HG02840 (cell line): ENCODE results near the gene COL8A1.
"Not testable (repeated sequence)": the region's sequence is repeated elsewhere in the genome, so short reads cannot be mapped to it uniquely, and the experiment has no call there.

Source experiments
- ATAC-seq: cut with Tn5 transposase; IDR thresholded peaks from one replicate; pipeline ENCODE4 v1.9.1; 2021; ENCODE audit warnings: mild to moderate bottlenecking, moderate library complexity, moderate number of reproducible peaks; ENCODE audit not compliant: unreplicated experiment, low FRiP score

Gene COL8A1

DNA sequence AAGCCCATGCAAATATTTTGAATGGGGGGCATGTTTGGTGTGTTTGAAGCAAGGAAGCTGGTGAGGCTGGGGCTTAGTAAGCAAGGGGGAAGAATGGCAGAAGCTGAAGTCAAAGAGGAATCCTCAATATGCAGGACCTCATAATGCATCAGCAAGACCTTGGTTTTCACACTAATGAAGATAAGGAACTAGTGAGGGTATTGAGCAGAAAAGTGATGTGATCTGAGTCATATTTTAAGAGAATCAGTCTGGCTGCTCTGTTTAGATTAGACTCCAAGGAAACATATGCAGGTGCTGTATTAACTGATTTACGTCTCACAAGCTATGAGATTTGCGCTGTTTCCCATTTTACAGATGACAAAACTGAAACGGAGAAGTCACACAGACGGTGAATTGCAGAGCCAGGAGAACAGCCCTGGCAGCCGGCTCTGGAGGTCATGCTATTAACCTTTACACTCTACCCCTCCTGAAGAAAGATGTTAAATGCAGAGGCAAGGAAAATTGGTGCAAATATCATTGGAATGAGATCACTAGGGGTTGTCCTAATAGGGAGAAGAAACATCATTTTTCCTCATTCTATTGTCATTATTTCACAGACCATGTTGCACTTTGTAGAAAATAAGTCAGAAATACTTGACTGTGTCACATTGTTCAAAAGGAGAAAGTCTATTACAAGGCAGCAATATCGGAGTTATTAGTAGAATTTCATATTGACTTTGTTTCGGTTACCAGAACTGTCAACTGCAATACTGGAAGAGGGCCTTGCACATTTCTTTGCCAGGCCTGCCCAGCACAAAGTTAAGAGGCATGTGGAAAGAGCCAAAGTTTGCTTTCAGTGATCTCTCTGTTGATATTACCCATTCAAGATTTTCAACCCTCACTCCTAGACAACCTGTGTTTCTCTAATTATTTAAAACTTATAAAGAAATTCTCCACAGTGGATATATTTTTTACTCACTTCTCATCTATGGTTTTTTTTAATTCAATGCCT is 64.9 kb downstream of the COL8A1 start:
- ATAC-seq, result no peak

DNA sequence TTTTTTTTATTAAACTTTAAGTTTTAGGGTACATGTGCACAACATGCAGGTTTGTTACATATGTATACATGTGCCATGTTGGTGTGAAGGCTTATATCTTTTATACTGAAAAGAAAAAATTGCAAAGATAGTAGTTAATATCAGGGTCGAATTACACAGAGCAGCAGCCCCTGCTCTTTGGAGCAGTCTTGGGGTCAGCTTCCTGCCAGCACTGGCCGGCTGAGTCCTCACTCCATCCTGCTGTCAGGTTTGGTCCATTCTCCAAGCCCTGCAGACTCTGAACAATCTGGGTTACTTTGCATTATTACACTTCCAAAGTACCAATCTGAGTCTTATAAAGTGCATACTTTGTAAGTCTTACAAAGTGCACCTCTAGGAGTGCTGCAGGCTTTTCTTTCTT is 66.0 kb downstream of the COL8A1 start:
- no peak for ATAC-seq

DNA sequence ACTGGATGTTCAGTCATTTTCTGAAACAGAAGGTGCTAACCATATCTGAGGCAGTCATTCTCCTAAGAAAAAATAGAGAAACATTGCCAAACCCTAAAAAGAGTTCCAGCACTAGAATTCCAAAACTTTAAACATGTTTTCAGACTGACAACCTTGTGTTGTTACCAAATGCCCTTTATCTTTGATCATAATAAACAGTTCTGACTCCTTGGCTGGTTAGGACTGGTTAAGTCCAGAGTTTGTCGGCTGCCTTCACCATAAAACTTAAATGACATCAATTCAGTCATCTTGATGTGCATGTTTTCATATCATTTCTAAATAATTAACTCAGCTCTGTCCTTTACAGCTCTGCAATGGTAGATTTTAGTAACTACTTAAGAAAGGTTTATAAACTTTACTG is 68.0 kb downstream of the COL8A1 start:
- ATAC-seq, result no peak

DNA sequence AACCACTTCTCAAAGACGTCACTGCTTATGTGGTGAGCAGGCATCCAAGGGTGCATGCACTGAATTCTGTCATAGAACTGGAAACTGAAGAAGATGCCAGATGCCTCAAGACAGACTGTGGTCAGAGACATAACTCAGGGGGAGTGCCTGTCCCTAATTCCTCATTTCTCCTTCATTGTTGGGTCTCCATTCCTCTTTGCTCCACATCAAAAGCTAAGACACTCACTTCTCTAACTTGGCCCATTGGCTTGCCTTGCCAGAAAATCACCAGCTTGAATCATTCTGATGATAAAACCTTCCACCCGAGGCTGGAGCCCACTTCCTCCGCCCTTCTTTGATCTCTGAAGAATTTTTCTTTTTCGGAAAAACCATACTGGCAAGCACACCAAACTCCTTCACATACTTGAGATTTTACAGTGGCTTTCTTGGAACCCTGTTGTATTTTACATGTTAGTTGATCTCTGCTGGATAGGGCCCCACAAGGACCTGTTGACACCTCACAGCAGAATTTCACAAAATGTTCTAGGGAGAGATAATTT is 69.9 kb downstream of the COL8A1 start:
- ATAC-seq, result no peak

DNA sequence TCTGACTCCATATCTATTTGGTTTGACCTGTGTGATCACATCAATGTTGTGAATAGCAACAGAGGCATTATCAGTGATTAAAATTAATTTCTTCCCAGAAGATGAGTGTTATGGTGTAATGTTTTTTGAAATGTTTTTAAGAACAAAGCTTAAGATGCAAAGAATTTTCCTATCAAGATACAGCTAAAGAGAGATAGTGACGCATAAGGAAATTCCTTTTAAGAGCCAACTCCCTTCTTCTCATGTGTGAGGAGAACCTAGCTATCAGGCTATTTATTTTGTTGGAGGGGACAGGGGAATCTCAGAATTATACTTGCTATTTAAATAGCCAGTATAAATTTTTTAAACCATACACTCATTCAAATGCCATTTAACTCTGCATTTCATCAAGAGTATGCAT is 71.3 kb downstream of the COL8A1 start:
- no peak for ATAC-seq

DNA sequence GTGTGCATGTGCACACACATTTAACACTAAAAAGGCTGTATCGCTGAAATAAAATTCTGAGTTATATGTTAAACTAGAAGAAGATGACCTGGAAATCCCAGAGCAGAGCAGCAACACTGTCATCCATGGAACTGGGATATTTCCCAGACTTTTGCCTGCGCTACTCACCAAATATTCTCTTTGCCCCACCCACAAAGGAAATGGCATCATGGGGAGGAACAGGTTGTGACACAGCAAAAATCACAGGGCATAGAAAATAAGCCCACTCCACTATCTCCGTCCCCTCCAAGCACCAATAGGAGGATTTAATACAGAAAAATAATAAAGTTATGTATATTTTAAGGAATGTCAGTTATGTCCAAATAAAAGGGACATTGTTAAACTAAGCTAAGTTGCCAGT is 71.7 kb downstream of the COL8A1 start:
- no peak for ATAC-seq

DNA sequence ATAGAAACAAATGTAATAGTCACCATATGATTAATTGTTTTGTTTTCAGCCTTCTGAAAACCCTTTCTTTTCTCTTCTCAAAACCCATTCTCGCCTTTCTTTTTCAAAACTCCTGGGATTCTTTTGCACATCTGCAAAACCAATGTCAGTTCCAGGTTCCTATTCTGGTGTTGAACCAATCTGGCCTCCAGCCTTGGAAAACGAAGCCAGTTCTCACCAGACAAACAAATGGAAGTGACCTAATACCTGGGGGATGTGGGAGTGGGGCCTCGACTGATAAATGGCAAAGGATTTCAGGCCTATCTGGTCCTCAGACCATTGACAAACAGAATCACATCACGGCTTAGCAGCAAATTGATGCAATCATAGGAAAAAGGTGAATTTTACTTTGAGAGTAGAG is 73.0 kb downstream of the COL8A1 start:
- ATAC-seq, result no peak

DNA sequence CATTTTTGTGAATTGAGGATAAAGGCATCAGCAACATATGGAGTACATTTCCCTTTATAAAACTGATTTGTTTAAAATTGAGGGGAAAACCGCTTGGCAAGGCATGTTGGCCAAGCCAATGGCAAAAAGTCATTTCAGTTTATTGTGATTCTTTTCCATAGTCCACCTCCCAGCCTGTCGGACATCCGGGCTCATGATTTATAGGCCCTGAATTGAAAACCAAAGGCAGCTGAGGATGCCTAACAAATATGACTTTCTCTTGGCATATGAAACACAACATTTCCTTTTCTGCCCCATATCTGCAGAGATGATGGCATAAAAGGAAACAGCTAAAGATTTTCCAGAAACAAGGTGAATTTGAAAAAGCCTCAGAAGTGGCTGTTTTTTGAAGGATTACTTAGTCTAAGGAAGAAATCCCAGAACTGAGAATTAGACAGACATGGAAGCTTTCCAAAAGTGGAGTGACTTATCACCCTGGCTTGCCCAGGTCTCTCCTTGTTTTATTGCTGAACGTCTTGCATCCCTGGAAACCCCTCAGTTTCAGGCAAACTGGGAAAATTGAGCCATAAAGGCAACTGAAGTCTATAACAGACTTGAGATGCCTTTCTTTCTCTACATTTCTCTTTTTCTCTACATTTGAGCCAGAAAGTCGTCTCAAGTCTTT is 74.0 kb downstream of the COL8A1 start:
- no peak for ATAC-seq

DNA sequence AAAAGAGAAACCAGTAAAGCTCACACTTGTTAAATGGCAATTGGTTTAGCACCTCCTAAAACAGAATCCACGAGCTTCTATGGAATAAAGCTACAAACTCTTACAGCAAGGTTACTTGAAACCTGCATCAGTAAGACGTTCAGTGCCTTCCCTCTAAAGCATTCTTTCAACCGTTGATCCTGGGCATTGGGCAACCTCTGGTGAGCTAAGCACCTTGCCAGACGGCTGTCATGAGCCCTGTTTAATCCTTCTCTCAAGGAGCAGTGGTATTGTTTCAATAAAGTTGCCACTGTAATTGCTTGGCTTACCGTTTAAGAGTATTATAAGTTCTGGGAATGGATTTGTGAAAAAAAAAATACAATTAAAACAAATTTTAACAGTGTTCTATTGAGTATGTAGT is 75.0 kb downstream of the COL8A1 start:
- no peak for ATAC-seq

DNA sequence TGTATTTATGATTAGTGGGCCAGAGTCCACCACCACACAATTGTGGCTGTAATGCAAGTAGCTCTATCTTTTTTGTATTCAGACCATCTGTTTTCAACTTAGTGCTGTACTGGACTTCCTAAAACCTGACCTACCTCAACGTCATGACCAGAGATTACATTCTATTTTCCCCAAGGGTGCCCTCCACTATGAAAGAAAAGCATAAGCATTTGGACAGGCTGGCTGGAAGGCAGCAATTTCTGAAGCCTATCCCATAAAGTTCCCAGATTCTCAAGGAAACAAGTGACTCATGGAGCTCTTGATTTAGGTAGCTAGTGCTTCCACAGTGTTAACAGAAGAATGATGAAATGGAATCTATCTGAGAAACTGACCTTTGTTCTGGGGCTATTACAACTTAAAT is 75.8 kb downstream of the COL8A1 start:
- ATAC-seq, result no peak

DNA sequence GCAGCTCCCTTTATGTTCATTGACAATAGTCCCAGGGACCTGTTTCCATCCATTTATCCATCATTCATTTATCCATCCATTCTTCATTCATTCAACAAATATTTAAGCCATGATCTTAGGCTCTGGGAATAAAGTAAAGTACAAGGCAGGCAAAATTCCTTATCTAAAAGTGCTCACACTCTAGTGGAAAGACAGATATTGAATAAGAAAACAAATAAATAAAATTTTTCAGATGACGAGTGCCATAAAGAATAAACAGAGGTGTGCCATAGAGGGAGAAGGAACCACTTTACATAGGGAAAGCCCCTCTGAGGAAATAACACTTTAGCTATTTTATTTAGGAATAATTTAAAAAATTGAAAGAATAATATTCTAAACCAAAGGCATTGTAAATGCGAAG is 76.2 kb downstream of the COL8A1 start:
- no peak for ATAC-seq

DNA sequence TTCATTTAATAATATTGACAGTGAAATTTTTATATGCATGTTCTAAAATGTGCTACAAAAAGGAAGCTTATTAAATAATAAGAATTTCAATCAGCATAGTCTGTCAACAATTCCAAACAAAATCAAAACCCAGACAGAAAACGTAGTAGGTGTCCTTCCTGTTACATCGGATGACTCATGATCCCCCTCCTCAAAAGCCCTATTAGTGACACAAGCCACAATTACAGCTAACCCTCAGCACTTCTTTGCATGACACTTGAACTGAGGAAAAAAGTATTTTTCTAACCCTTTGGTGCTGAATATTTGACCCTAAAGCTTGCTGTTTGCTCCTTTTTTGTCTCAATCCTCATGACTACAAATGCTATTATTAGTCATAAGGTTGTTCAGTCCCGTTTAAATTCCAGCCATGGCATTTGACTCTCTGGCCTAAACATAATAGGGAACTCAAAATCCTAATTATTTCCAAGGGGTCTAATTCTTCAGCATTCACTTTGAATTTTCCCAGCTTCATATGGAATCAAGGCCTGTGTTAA is 78.1 kb downstream of the COL8A1 start:
- ATAC-seq, result no peak

DNA sequence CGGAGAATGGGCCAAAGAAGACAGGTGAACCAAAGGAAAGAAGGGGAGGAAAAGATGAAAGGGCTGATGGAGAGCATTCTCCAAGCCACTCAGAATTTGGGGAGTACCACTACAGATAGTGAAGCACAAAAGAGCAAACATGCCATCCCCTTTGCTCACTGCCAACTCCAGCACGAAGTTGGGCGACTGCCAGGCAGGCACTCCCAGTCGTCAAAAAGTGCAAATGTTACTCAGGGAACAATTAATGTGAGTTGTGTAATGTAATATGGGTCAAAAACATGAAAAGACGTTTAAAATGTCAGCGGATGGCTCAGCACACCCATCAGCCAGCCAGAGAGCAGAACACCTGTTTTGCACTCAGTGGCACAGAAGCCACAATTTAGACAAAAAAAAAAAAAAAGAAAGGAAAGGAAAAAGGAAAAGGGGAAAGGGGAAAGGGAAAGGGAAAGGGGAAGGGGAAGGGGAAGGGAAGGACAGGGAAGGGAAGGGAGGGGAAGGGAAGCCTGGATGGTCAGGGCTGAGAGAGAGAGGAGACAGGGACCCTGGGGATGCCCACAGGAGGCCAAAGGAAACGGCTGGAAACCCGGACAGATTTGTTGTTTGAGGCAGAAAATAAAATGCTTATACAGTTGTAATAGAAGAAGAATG is 82.7 kb downstream of the COL8A1 start:
- no peak for ATAC-seq

DNA sequence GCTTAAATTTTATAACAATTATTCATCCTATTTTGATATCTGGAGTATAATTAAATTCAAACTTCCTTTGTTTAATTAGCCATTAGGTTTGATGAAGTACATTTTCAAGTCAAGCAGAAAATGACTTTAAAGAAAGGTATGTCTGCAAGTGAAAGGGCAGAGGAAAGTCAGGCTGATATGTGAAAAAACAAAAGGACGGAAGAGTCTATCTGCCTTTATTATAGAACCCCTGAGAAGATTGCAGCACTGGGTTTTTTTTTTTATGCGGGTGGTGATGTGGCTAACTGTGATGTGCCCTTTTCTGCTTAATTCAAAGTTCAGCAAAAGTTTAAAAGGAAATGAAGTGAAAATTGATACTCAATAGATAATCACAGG is 83.2 kb downstream of the COL8A1 start:
- no peak for ATAC-seq

DNA sequence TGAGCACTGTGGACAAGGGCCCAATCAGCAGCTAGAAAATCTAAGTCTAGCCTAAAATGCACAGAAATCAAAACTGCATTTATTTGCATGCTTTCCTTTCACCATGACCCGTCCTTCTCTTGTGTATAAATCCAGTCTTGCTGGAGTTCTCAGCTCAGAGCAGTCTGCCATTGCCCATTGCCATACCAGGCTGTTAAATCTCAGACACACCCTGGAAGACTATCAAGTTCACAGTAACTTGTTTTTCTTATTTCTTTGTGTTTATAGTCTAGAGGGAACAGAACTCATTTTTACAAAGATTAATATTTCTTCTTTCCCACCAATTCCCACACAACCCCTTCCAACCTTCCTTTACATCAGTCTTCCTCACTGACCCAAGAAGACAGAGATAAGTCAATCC is 85.9 kb downstream of the COL8A1 start:
- no peak for ATAC-seq

DNA sequence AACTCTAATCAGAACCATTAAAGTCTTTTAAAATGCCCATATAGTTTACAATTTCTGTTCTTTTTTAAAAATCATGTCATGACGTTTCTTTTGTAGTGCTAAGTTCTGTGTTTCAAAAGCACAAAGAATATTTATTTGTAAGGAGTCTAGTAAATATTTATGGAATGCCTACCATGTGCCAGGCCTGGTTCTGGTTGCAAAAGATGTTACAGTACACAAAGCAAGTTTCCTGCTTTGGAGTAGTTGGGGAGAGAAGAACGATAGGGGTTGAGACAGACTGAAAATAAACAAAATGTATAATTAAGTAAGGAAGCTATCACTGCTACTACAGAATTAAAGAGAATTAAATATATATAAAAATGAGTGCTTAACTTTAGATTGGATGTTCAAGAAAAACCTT is 92.5 kb downstream of the COL8A1 start:
- ATAC-seq, result no peak

DNA sequence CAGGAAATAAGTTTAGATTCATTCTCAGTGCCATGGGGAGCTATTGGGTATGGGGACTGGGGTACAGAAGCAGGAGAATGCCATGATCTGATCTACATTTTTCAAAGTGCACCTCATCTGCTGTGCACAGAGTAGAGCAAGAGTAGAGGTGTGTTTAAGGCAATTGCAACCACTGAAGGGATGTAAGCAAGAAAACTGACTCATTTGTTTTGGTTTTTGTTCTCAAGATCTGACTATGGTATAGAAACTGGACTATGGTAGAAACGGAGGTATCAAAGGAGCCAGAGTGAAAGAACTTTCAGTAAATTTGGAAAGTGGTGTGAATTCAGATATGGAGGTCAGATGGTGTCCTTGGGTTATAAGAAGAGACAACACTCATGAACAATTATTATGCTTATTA is 93.1 kb downstream of the COL8A1 start:
- ATAC-seq, result no peak

DNA sequence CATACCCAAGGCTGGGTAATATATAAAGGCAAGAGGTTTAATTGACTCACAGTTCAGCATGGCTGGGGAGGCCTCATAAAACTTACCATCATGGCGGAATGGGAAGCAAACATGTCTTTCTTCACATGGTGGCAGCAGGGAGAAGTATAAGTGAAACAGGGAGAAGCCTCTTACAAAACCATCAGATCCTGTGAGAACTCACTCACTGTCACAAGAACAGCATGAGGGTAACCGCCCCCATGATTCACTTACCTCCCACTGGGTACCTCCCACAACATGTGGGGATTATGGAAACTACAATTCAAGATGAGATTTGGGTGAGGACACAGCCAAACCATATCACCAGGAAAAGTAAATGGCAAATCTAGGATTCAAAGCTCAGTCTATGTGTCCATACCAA is 102.0 kb downstream of the COL8A1 start:
- ATAC-seq, result not testable (repeated sequence)

DNA sequence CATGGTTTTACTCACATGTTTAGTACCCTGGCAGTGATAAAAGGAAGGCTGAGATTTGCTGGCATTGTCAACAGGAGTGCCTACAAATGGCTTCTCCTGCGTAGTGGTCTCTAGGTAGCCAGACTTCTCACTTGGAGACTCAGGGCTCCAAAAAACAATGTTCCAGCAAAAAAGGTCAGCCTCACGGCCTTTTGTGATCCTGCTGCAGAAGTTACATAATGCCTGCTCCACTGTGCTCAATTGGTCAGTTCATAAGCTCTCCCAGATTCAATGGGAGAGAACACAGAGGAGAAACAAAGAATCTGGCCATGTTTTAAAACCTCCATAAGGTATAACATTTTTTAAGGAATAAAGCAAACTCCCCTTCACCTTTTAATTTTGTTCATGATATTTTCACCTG is 103.2 kb downstream of the COL8A1 start:
- ATAC-seq, result no peak

DNA sequence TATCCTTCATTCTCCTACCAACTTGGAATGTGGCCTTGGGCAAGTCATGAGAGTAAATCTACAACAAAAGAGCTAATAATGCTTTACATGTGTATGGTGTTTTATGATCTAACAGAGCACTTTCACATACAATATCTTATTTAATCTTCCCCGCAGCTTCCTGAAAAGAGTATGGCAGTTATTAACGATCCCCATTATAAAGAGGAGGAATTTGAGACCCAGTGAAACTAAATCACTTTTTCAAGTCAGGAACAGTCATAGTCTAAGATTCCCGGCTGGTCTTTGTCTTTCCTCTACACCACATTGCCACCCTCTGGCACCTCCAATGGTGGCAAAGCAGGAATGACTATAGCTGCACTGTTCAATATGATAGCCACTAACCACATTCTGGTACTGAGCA is 109.5 kb downstream of the COL8A1 start:
- no peak for ATAC-seq

DNA sequence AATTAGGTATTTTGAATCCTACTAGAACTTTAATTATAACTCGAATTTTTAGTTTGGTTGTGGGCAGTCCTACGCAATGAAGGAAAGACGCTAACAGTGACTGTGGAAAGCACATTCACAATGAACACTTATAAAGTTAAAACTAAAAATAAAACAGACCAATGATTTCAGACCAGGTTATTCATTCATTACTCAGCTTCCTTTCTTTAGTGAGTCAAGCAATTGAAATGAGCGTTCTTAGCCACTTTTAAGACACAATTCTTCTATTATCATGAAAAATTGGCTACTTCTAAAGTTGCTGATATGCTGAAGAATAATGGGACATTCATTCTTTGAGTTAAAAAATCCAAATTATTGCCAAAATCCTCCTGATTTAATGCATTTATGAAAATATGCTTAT is 113.3 kb downstream of the COL8A1 start:
- ATAC-seq, result no peak
